H1 (cell line): ENCODE results near the gene SEC31A. TPM values are rescaled to one million over a fixed set of nuclear protein-coding genes. Genes with fewer than 3 reads are reported as not detected.

ENCODE experiments used
- CTCF ChIA-PET: fragments of 300-600 bp; sonication (Branson Sonifier 250); formaldehyde crosslinking; loops from one replicate; lab custom pipeline; 2021; ENCODE audit not compliant: partially characterized antibody; lab: Charles Lee
- POLR2A ChIA-PET: fragments of 300-600 bp; sonication (Branson Sonifier 250); formaldehyde crosslinking; loops from one replicate; lab custom pipeline; 2021; ENCODE audit warnings: inconsistent platforms; ENCODE audit not compliant: partially characterized antibody; lab: Charles Lee
- DNase-seq, 2 experiments: peaks; one replicate each; pipeline versions ENCODE4 v3.0.0 to v3.0.0-alpha.2; 2010 to 2022; ENCODE audit warnings: low spot score in 2 of 2, low read depth in 1 of 2, mixed read lengths in 1 of 2
- FAIRE-seq: peaks from 2 replicates; lab custom pipeline; 2011; peaks lifted over from hg19 to GRCh38; lab: Jason Lieb, UNC
- H2AFZ ChIP-seq: 2 replicates; pipeline ENCODE4 v1.8.1; 2012; ENCODE audit warnings: low read length, inconsistent platforms
- H2AK5ac ChIP-seq: 2 replicates; pipeline ENCODE4 v1.6.1; 2013; ENCODE audit warnings: low read depth, low read length
- H2BK120ac ChIP-seq: replicated peaks from 2 replicates; pipeline ENCODE3; 2013; ENCODE audit warnings: low read depth, low read length, inconsistent platforms
- H2BK12ac ChIP-seq: 2 replicates; pipeline ENCODE4 v1.6.1; 2013; ENCODE audit warnings: low read depth, low read length
- H2BK15ac ChIP-seq: 2 replicates; pipeline ENCODE4 v1.6.1; 2013; ENCODE audit warnings: low read length
- H2BK20ac ChIP-seq: 2 replicates; pipeline ENCODE4 v1.6.1; 2013; ENCODE audit warnings: low read length
- H2BK5ac ChIP-seq: 2 replicates; pipeline ENCODE4 v1.6.1; 2013; ENCODE audit warnings: low read depth, low read length
- H3K14ac ChIP-seq: 2 replicates; pipeline ENCODE4 v1.6.1; 2013; ENCODE audit warnings: inconsistent platforms; ENCODE audit not compliant: insufficient read length
- H3K18ac ChIP-seq: 2 replicates; pipeline ENCODE4 v1.6.1; 2013; ENCODE audit warnings: low read length; ENCODE audit errors: extremely low read depth
- H3K23ac ChIP-seq: 2 replicates; pipeline ENCODE4 v1.6.1; 2013; ENCODE audit warnings: inconsistent platforms; ENCODE audit not compliant: insufficient read length
- H3K23me2 ChIP-seq: 2 replicates; pipeline ENCODE4 v1.6.1; 2013; ENCODE audit warnings: low read depth, low read length
- H3K27ac ChIP-seq: 2 replicates; pipeline ENCODE4 v1.6.1; 2011; ENCODE audit warnings: low read depth, low read length, inconsistent platforms
- H3K27me3 ChIP-seq, 4 experiments: replicated peaks in 1 of 4; 1 replicate in 1 of 4; 2 replicates in 3 of 4; pipeline versions ENCODE4 v1.6.1 to v1.8.1; 2011 to 2013; ENCODE audit warnings: low read length in 3 of 4, mild to moderate bottlenecking in 3 of 4, inconsistent platforms in 2 of 4, mixed read lengths in 2 of 4, moderate library complexity in 1 of 4; ENCODE audit not compliant: control insufficient read depth in 3 of 4, insufficient read depth in 3 of 4; ENCODE audit errors: extremely low read depth in 1 of 4
- H3K36me3 ChIP-seq, 4 experiments: 2 replicates each; pipeline versions ENCODE4 v1.6.1 to v1.8.1; 2011 to 2013; ENCODE audit warnings: mild to moderate bottlenecking in 4 of 4, low read length in 3 of 4, moderate library complexity in 2 of 4, control low read depth in 1 of 4, inconsistent platforms in 1 of 4; ENCODE audit not compliant: insufficient read depth in 4 of 4, control insufficient read depth in 2 of 4
- H3K4ac ChIP-seq: replicated peaks from 2 replicates; pipeline ENCODE3; 2013; ENCODE audit warnings: low read length, low read depth, mixed read lengths, inconsistent platforms; ENCODE audit not compliant: insufficient read length
- H3K4me1 ChIP-seq, 4 experiments: replicated peaks in 1 of 4; 1 replicate in 1 of 4; 2 replicates in 3 of 4; pipeline versions ENCODE4 v1.6.1 to v1.8.1; 2011 to 2013; ENCODE audit warnings: low read length in 3 of 4, inconsistent platforms in 2 of 4, mixed read lengths in 1 of 4; ENCODE audit not compliant: insufficient read depth in 4 of 4, control insufficient read depth in 3 of 4
- H3K4me2 ChIP-seq, 2 experiments: 2 replicates each; pipeline versions ENCODE4 v1.6.1 to v1.8.1; 2011 to 2013; ENCODE audit warnings: low read depth in 2 of 2, low read length in 2 of 2, control low read depth in 1 of 2, inconsistent platforms in 1 of 2, mild to moderate bottlenecking in 1 of 2; ENCODE audit not compliant: insufficient read depth in 1 of 2
- H3K4me3 ChIP-seq, 4 experiments: fragments of 200-600, 300-600 bp in 1 of 4; sonication (generic), shearing (Covaris generic), sonication (Bioruptor Twin) in 1 of 4; 2 replicates each; pipeline versions ENCODE4 v1.5.1 to v1.8.1; 2011 to 2016; ENCODE audit warnings: low read length in 4 of 4, low read depth in 3 of 4, control low read depth in 2 of 4, inconsistent platforms in 2 of 4, mild to moderate bottlenecking in 2 of 4, mixed read lengths in 1 of 4, moderate library complexity in 1 of 4; ENCODE audit not compliant: insufficient read depth in 2 of 4; ENCODE audit errors: extremely low read depth in 1 of 4
- H3K56ac ChIP-seq: replicated peaks from 2 replicates; pipeline ENCODE3; 2013; ENCODE audit warnings: low read depth, mild to moderate bottlenecking, mixed read lengths, low read length, inconsistent platforms; ENCODE audit not compliant: insufficient read length
- H3K79me1 ChIP-seq: 2 replicates; pipeline ENCODE4 v1.6.1; 2013; ENCODE audit warnings: low read depth, low read length, control low read depth
- H3K79me2 ChIP-seq, 2 experiments: 2 replicates each; pipeline versions ENCODE4 v1.6.1 to v1.8.1; 2012 to 2013; ENCODE audit warnings: low read length in 2 of 2, mild to moderate bottlenecking in 2 of 2, inconsistent platforms in 1 of 2; ENCODE audit not compliant: insufficient read depth in 2 of 2, control insufficient read depth in 1 of 2
- H3K9ac ChIP-seq, 4 experiments: replicated peaks in 1 of 4; 1 replicate in 1 of 4; 2 replicates in 3 of 4; pipeline versions ENCODE4 v1.6.1 to v1.8.1; 2011 to 2013; ENCODE audit warnings: low read depth in 3 of 4, low read length in 3 of 4, control low read depth in 2 of 4, mild to moderate bottlenecking in 2 of 4, moderate library complexity in 2 of 4, inconsistent platforms in 1 of 4; ENCODE audit errors: extremely low read depth in 1 of 4
- H3K9me3 ChIP-seq, 2 experiments: 2 replicates each; pipeline versions ENCODE4 v1.6.1 to v1.8.1; 2012 to 2013; ENCODE audit warnings: mild to moderate bottlenecking in 2 of 2, moderate library complexity in 2 of 2, control low read depth in 1 of 2, inconsistent platforms in 1 of 2, low read depth in 1 of 2, low read length in 1 of 2, mixed read lengths in 1 of 2; ENCODE audit not compliant: insufficient read depth in 2 of 2
- H4K20me1 ChIP-seq, 2 experiments: replicated peaks in 1 of 2; 2 replicates each; pipeline versions ENCODE3 to v1.8.1; 2011 to 2013; ENCODE audit warnings: inconsistent platforms in 2 of 2, low read length in 2 of 2, mild to moderate bottlenecking in 1 of 2; ENCODE audit not compliant: insufficient read depth in 2 of 2, control insufficient read depth in 1 of 2
- H4K5ac ChIP-seq: 2 replicates; pipeline ENCODE4 v1.6.1; 2013; ENCODE audit warnings: low read length, low read depth, mixed read lengths, inconsistent platforms; ENCODE audit not compliant: insufficient read length
- H4K8ac ChIP-seq: 2 replicates; pipeline ENCODE4 v1.8.0; 2013; ENCODE audit warnings: mild to moderate bottlenecking, moderate library complexity, low read length, inconsistent platforms; ENCODE audit not compliant: insufficient read depth; ENCODE audit errors: extremely low read depth
- H4K91ac ChIP-seq: replicated peaks from 2 replicates; pipeline ENCODE3; 2013; ENCODE audit warnings: low read length, mixed read lengths, inconsistent platforms; ENCODE audit not compliant: insufficient read length
- ASH2L ChIP-seq: fragments of 200-600, 300-600 bp; sonication (generic); IDR thresholded peaks from one replicate; pipeline ENCODE4 v1.7.1; 2017; ENCODE audit warnings: low read length
- HDAC6 ChIP-seq: IDR thresholded peaks from one replicate; pipeline ENCODE4 v1.7.1; 2012; ENCODE audit warnings: low read depth, mild to moderate bottlenecking, inconsistent platforms, low read length, moderate library complexity
- NANOG ChIP-seq: IDR thresholded peaks from 2 replicates; pipeline ENCODE4 v1.6.1; 2011; ENCODE audit warnings: low read length, low read depth, mild to moderate bottlenecking, inconsistent platforms; ENCODE audit not compliant: insufficient read depth, poor library complexity, severe bottlenecking
- POLR2AphosphoS5 ChIP-seq: IDR thresholded peaks from 2 replicates; pipeline ENCODE4 v1.6.1; 2011; ENCODE audit warnings: low read depth, low read length
- SIN3A ChIP-seq, 2 experiments: IDR thresholded peaks in 1 of 2; conservative IDR thresholded peaks in 1 of 2; 2 replicates each; pipeline ENCODE4 v1.6.1; 2011 to 2012; ENCODE audit warnings: low read length in 2 of 2, improper control_type of control experiment in 1 of 2, low read depth in 1 of 2, mild to moderate bottlenecking in 1 of 2
- TAF1 ChIP-seq: IDR thresholded peaks from 2 replicates; pipeline ENCODE4 v1.6.1; 2011; ENCODE audit warnings: mild to moderate bottlenecking, low read depth, low read length
- WGBS, 2 experiments: shearing (Covaris generic) in 1 of 2; methylation state at CpG; one replicate each; pipeline versions ENCODE4 v1.1.6 to v1.1.7; 2013 to 2015; ENCODE audit warnings: low lambda C conversion rate in 2 of 2, mixed read lengths in 2 of 2, inconsistent platforms in 1 of 2, low coverage in 1 of 2, missing lambda C conversion rate in 1 of 2; ENCODE audit not compliant: insufficient replicate concordance in 2 of 2, insufficient coverage in 1 of 2, insufficient read length in 1 of 2; ENCODE audit errors: extremely low coverage in 1 of 2, missing lambda C conversion rate in 1 of 2; 5-methylcytosine and 5-hydroxymethylcytosine counted together
- polyA plus RNA-seq, 7 experiments: library from polyadenylated mRNA; depleted of rRNA in 3 of 7; stranded (reverse) in 5 of 7; unstranded in 2 of 7; fragments of >200 nt in 5 of 7; fragments of 200-250 nt in 2 of 7; gene quantifications; 1 replicate in 5 of 7; 2 replicates in 1 of 7; 4 replicates in 1 of 7; pipeline versions ENCODE4 v1.2.1 to v1.2.3, GENCODE V29; 2011 to 2013; ENCODE audit warnings: missing spikeins in 2 of 7, mixed read lengths in 2 of 7
- total RNA-seq: library from RNA; stranded (reverse); fragmentation: NEBNext Ultra II Directional; extraction: Animal tissue kit (Norgen Biotek cat#: 25700); gene quantifications from 2 replicates; pipeline ENCODE4 v1.2.1, GENCODE V29; 2021

SEC31A gene
- total and polyA plus RNA-seq, 2 of the 8 experiments (the other 6 are each of a cell fraction or from before 2014, with no cell fraction given): 112 to 125 TPM

GRCh38 chr4:82930848-82931755 lies 40.1 kb upstream of the SEC31A start:
- Histone ChIP-seq H2BK120ac (no peak overlapping the region), H4K20me1 (no peaks in the 10 kb centered on the region), H2BK5ac (no peak overlapping the region), H3K9ac (no peak overlapping the region), H2BK12ac (no peak overlapping the region), H4K5ac (no peak overlapping the region), H3K4me2 (no peak overlapping the region)
- TF ChIP-seq SIN3A (conservative IDR thresholded peaks at IDR 0.05 in 1 of 2, IDR thresholded peaks at IDR 0.05 in 1 of 2; ENCODE audit: low read depth in 1 of 2, low read length in 2 of 2) (no peak), NANOG (no peak), HDAC6 (no peak), TAF1 (no peak), ASH2L (no peak), POLR2AphosphoS5 (no peak)
- TF ChIP-seq, all 59 proteins: peak for 0
- POLR2A ChIA-PET: no interaction called here
- CTCF ChIA-PET: no interaction called here
- peaks cover 0 to 13% (median 4%) of the 10 kb centered on the region in 4 experiments; a peak in 2 of 8 replicates for H3K36me3 ChIP-seq
- H4K91ac ChIP-seq: no peak overlapping the region
- no peak overlapping the region for H3K4ac ChIP-seq
- no peak overlapping the region for H2BK15ac ChIP-seq
- H3K23me2 ChIP-seq: no peaks in the 10 kb centered on the region
- no peaks in the 10 kb centered on the region for H3K4me1 ChIP-seq
- FAIRE-seq: no peak
- H3K79me2 ChIP-seq: no peaks in the 10 kb centered on the region
- no peak overlapping the region for H3K23ac ChIP-seq
- H3K79me1 ChIP-seq: no peaks in the 10 kb centered on the region
- H3K27ac ChIP-seq: no peak overlapping the region
- H3K4me3 ChIP-seq: no peak overlapping the region
- H3K9me3 ChIP-seq: no peaks in the 10 kb centered on the region
- no peak overlapping the region for H2AFZ ChIP-seq
- no peak overlapping the region for H3K56ac ChIP-seq
- H3K27me3 ChIP-seq: no peaks in the 10 kb centered on the region
- no peak overlapping the region for H3K14ac ChIP-seq
- 86% methylated on average over 5 of the region's 5 CpGs; no CpG with 5 or more reads in 1 of the 2 experiments for whole genome bisulfite sequencing, 2 experiments
- no peak overlapping the region for H2BK20ac ChIP-seq
- no peak for DNase-seq
- H3K18ac ChIP-seq: no peak overlapping the region
- H4K8ac ChIP-seq: no peak overlapping the region
- no peak overlapping the region for H2AK5ac ChIP-seq
